ENCODE measurements around the gene EVPL. TPM values are rescaled to one million over a fixed set of nuclear protein-coding genes. Genes with fewer than 3 reads are reported as not detected.
A peak's percentile ranks its signal among the peaks of the same experiment; 100 is the strongest.

Gene EVPL
- total and polyA plus RNA-seq, 2 of the 13 experiments (the other 11 are each of a cell fraction or from before 2014, with no cell fraction given): 2.1 to 8.2 TPM

DNA sequence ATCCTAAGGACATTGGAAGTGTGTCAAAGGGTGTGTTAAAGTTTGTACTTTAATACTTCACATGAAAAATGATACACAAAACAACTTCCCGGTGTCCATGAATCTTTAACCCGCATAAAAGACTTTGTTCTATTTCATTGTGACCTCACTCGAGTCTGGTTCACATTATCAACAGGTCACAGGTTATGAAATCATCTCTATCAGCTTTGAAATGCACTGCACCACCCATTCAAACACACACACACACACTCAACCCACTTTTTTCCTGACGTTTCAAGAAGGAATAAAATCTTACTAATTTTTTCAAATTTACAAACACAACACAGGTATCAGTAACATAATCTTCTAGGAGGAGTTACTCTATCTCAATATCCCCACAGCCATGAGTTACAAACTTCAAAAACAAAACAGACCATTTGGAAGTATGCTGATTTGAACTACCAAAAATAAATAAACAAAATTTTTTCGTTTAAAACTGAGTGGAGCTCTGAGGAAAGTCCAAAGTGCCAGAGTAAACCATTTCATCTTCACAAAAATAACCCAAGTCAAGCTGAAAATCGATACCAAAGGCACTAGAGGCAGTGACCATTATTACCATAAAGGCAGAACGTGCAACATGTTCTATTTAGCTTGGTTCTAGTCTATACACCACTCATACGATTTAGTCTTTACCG lies 50.8 kb downstream of the EVPL start (continued):
- no peak for TF ChIP-seq TOE1 (CRISPR knock-in tag; IDR thresholded peaks at IDR 0.05)
- no peak for TF ChIP-seq ZNF782 (CRISPR knock-in tag; IDR thresholded peaks at IDR 0.05; ENCODE audit: borderline replicate concordance)
- no peak for TF ChIP-seq ZNF3 (CRISPR knock-in tag; IDR thresholded peaks at IDR 0.05)
- TF ChIP-seq SP4 (CRISPR knock-in tag; IDR thresholded peaks at IDR 0.05): no peak
- TF ChIP-seq ZFP90 (CRISPR knock-in tag; IDR thresholded peaks at IDR 0.05; ENCODE audit: borderline replicate concordance): no peak
- no peak for TF ChIP-seq NFYC (CRISPR knock-in tag; IDR thresholded peaks at IDR 0.05)
- peak; percentile 30; the same call in 1 of the 2 replicates for TF ChIP-seq ZNF44 (CRISPR knock-in tag; IDR thresholded peaks at IDR 0.05)
- no peak for TF ChIP-seq ZNF660 (CRISPR knock-in tag; IDR thresholded peaks at IDR 0.05; ENCODE audit: borderline replicate concordance, low read depth)
- TF ChIP-seq BCL6 (CRISPR knock-in tag; IDR thresholded peaks at IDR 0.05): peak; percentile 46
- no peak for TF ChIP-seq ZNF160 (CRISPR knock-in tag; IDR thresholded peaks at IDR 0.05)
- no peak for TF ChIP-seq ZNF790 (CRISPR knock-in tag; IDR thresholded peaks at IDR 0.05; ENCODE audit: borderline replicate concordance)
- TF ChIP-seq, protein P1, sequence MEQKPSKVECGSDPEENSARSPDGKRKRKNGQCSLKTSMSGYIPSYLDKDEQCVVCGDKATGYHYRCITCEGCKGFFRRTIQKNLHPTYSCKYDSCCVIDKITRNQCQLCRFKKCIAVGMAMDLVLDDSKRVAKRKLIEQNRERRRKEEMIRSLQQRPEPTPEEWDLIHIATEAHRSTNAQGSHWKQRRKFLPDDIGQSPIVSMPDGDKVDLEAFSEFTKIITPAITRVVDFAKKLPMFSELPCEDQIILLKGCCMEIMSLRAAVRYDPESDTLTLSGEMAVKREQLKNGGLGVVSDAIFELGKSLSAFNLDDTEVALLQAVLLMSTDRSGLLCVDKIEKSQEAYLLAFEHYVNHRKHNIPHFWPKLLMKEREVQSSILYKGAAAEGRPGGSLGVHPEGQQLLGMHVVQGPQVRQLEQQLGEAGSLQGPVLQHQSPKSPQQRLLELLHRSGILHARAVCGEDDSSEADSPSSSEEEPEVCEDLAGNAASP (CRISPR knock-in tag; IDR thresholded peaks at IDR 0.05; ENCODE audit: borderline replicate concordance): peak; percentile 60; the same call in 1 of the 2 replicates
- no peak for TF ChIP-seq RFXANK (CRISPR knock-in tag; IDR thresholded peaks at IDR 0.05)
- no peak for TF ChIP-seq NPAS2 (CRISPR knock-in tag; IDR thresholded peaks at IDR 0.05; ENCODE audit: borderline replicate concordance)
- TF ChIP-seq HCFC1 (IDR thresholded peaks at IDR 0.05; ENCODE audit: low read depth, low read length): no peak
- TF ChIP-seq NBN (conservative IDR thresholded peaks at IDR 0.05): no peak
- TF ChIP-seq, protein P2, sequence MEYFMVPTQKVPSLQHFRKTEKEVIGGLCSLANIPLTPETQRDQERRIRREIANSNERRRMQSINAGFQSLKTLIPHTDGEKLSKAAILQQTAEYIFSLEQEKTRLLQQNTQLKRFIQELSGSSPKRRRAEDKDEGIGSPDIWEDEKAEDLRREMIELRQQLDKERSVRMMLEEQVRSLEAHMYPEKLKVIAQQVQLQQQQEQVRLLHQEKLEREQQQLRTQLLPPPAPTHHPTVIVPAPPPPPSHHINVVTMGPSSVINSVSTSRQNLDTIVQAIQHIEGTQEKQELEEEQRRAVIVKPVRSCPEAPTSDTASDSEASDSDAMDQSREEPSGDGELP (IDR thresholded peaks at IDR 0.05; ENCODE audit: borderline replicate concordance, low read depth): peak; percentile 9; the same call in 1 of the 2 replicates
- TF ChIP-seq ZNF232 (CRISPR knock-in tag; IDR thresholded peaks at IDR 0.05; ENCODE audit: borderline replicate concordance): no peak
- no peak for TF ChIP-seq HNRNPLL (IDR thresholded peaks at IDR 0.05; ENCODE audit: low read depth, low read length, poor library complexity, severe bottlenecking)
- TF ChIP-seq ASH2L (IDR thresholded peaks at IDR 0.05; ENCODE audit: insufficient read length, low read depth, low read length): peak; percentile 88
- 0 out of 2 replicates have a peak, but pooled peaks have one; percentile 20 for TF ChIP-seq ZKSCAN8 (CRISPR knock-in tag; IDR thresholded peaks at IDR 0.05; ENCODE audit: borderline replicate concordance)
- TF ChIP-seq ZNF572 (CRISPR knock-in tag; IDR thresholded peaks at IDR 0.05): no peak
- TF ChIP-seq ZSCAN29 (CRISPR knock-in tag; conservative IDR thresholded peaks at IDR 0.05): no peak; the same call in 1 of the 2 replicates
- TF ChIP-seq, protein P3, sequence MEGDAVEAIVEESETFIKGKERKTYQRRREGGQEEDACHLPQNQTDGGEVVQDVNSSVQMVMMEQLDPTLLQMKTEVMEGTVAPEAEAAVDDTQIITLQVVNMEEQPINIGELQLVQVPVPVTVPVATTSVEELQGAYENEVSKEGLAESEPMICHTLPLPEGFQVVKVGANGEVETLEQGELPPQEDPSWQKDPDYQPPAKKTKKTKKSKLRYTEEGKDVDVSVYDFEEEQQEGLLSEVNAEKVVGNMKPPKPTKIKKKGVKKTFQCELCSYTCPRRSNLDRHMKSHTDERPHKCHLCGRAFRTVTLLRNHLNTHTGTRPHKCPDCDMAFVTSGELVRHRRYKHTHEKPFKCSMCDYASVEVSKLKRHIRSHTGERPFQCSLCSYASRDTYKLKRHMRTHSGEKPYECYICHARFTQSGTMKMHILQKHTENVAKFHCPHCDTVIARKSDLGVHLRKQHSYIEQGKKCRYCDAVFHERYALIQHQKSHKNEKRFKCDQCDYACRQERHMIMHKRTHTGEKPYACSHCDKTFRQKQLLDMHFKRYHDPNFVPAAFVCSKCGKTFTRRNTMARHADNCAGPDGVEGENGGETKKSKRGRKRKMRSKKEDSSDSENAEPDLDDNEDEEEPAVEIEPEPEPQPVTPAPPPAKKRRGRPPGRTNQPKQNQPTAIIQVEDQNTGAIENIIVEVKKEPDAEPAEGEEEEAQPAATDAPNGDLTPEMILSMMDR (CRISPR knock-in tag; IDR thresholded peaks at IDR 0.05): no peak
- TF ChIP-seq, protein P4, sequence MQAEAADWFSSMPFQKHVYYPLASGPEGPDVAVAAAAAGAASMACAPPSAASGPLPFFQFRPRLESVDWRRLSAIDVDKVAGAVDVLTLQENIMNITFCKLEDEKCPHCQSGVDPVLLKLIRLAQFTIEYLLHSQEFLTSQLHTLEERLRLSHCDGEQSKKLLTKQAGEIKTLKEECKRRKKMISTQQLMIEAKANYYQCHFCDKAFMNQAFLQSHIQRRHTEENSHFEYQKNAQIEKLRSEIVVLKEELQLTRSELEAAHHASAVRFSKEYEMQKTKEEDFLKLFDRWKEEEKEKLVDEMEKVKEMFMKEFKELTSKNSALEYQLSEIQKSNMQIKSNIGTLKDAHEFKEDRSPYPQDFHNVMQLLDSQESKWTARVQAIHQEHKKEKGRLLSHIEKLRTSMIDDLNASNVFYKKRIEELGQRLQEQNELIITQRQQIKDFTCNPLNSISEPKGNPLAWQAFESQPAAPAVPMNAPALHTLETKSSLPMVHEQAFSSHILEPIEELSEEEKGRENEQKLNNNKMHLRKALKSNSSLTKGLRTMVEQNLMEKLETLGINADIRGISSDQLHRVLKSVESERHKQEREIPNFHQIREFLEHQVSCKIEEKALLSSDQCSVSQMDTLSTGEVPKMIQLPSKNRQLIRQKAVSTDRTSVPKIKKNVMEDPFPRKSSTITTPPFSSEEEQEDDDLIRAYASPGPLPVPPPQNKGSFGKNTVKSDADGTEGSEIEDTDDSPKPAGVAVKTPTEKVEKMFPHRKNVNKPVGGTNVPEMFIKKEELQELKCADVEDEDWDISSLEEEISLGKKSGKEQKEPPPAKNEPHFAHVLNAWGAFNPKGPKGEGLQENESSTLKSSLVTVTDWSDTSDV (CRISPR knock-in tag; IDR thresholded peaks at IDR 0.05): no peak

Data from HepG2 (cell line).